ENCODE data around the gene SFXN5.

DNA sequence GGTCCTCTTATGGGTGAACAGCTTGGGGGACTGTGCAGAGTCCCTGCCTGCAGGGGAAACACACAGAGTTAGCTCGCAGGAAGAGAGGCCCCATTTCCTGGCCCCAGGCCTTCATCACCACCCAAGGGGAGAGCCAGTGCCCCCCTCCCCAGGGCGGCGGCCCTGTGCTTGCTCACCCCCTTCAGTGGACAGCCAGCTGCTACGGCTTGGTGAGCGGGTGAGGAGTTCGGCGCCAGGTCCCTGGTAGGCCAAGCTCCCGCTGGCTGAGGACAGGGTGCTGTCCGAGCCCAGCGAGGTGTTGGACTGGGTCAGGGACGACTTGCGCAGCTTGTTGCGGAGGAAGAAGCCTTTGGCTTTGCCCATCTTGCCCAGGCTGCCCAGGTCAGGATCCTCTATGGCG is 17.2 kb upstream of the SFXN5 start:
- TF ChIP-seq CTCF (IDR thresholded peaks at IDR 0.05) (no peak), POLR2A (IDR thresholded peaks at IDR 0.05) (no peak)

Data from testis (tissue), 2 donors.